Cardiac muscle cell (in vitro differentiated cells and primary cell): ENCODE data around the gene MYPN. TPM values are rescaled to one million over a fixed set of nuclear protein-coding genes. Genes with fewer than 3 reads are reported as not detected.

ENCODE experiments used
- DNase-seq, 2 donors: peaks; one replicate each; pipeline versions ENCODE4 v3.0.0 to v3.0.0-alpha.2; 2010 to 2017; ENCODE audit warnings: low read depth in 1 of 2, low spot score in 1 of 2
- H3K27ac ChIP-seq: fragments of 200-600 bp; sonication (generic); 2 replicates; pipeline ENCODE4 v1.5.1; 2016
- H3K27me3 ChIP-seq: fragments of 200-600 bp; sonication (generic); 2 replicates; pipeline ENCODE4 v1.6.0; 2016; ENCODE audit warnings: control low read depth
- H3K36me3 ChIP-seq: fragments of 200-600 bp; sonication (generic); 2 replicates; pipeline ENCODE4 v1.5.1; 2016; ENCODE audit warnings: control low read depth
- H3K4me1 ChIP-seq: fragments of 200-600 bp; sonication (generic); 2 replicates; pipeline ENCODE4 v1.8.1; 2017; ENCODE audit warnings: low read depth, mild to moderate bottlenecking, mixed run types
- H3K4me3 ChIP-seq: fragments of 200-600 bp; sonication (generic); 2 replicates; pipeline ENCODE4 v1.5.1; 2016; ENCODE audit warnings: mild to moderate bottlenecking
- H3K9me3 ChIP-seq: fragments of 200-600 bp; sonication (generic); 2 replicates; pipeline ENCODE4 v1.5.1; 2017; ENCODE audit warnings: low read depth, mild to moderate bottlenecking, control low read depth
- polyA plus RNA-seq: library from polyadenylated mRNA; unstranded; fragments of >200 nt; fragmentation: Nextera tagmentation; extraction: Ambion mirVana; gene quantifications from 2 replicates; pipeline ENCODE4 v1.2.1, GENCODE V29; 2016
- total RNA-seq: library from RNA; depleted of rRNA; stranded (reverse); fragments of >200 nt; gene quantifications from 2 replicates; pipeline ENCODE4 v1.2.3, GENCODE V29; 2016
- TF ChIP-seq, protein P1 (sequence below): IDR thresholded peaks from 2 replicates; pipeline ENCODE4 v1.5.1; 2012; ENCODE audit warnings: low read depth, mild to moderate bottlenecking, low read length

Gene MYPN
- total and polyA plus RNA-seq, 2 experiments from 2014 or later = 3.9 TPM

DNA sequence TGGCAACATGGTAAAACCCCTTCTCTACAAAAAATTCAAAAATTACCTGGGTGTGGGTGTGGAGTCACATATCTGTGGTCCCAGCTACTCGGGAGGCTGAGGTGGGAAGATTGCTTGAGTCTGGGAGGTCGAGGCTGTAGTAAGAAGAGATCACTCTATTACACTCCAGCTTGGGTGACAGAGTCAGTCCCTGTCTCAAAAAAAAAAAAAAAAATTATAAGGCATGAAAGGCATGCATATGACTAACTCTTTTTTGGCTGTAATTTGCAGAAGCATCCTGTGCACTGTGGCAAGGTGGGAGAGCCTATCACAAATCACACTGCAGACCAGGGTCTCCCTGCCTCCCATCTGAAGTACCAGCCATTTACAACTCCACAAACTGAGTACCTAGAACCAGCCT is 14.1 kb upstream of the MYPN start:
- Histone ChIP-seq H3K27ac (no peak overlapping the region), H3K9me3 (no peaks in the 10 kb centered on the region), H3K27me3 (no peaks in the 10 kb centered on the region), H3K36me3 (no peaks in the 10 kb centered on the region), H3K4me1 (no peaks in the 10 kb centered on the region), H3K4me3 (no peak overlapping the region)
- TF ChIP-seq, protein P1, sequence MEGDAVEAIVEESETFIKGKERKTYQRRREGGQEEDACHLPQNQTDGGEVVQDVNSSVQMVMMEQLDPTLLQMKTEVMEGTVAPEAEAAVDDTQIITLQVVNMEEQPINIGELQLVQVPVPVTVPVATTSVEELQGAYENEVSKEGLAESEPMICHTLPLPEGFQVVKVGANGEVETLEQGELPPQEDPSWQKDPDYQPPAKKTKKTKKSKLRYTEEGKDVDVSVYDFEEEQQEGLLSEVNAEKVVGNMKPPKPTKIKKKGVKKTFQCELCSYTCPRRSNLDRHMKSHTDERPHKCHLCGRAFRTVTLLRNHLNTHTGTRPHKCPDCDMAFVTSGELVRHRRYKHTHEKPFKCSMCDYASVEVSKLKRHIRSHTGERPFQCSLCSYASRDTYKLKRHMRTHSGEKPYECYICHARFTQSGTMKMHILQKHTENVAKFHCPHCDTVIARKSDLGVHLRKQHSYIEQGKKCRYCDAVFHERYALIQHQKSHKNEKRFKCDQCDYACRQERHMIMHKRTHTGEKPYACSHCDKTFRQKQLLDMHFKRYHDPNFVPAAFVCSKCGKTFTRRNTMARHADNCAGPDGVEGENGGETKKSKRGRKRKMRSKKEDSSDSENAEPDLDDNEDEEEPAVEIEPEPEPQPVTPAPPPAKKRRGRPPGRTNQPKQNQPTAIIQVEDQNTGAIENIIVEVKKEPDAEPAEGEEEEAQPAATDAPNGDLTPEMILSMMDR = no peak
- peak in 1 of 2 donors; percentile 37 for DNase-seq

DNA sequence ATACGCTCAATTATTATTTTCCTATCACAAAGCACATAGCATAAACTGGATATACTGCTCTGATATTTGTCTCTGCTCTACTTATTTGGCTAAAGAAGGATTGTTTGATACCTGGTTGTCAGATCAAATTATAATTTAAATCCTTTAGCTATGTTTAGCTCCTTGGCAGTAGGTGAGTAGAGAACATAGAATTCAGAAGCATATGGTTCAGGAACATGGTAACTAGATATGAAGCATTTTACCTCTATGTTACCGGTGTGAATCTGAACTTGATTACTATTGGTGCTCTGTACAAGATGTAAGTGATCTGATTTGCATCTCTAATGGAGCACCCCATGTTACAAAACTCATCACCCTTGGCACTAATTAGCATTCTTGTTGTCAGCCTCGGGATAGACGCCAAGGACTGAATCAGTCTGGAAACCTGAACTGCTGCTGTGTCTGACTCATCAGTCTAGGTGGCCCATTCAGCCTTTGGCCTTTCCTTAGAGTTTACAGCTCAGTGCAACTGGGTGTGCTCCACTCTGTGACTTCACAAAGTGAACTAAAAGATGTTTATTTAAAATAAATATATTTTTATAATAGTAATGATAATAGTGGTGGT is 12.3 kb upstream of the MYPN start:
- H3K4me3 ChIP-seq = no peak overlapping the region
- no peaks in the 10 kb centered on the region for H3K9me3 ChIP-seq
- H3K27me3 ChIP-seq = no peaks in the 10 kb centered on the region
- no peak overlapping the region for H3K27ac ChIP-seq
- no peaks in the 10 kb centered on the region for H3K4me1 ChIP-seq
- TF ChIP-seq, protein P1 = no peak
- H3K36me3 ChIP-seq = no peaks in the 10 kb centered on the region
- peak in 1 of 2 donors; percentile 81 for DNase-seq

DNA sequence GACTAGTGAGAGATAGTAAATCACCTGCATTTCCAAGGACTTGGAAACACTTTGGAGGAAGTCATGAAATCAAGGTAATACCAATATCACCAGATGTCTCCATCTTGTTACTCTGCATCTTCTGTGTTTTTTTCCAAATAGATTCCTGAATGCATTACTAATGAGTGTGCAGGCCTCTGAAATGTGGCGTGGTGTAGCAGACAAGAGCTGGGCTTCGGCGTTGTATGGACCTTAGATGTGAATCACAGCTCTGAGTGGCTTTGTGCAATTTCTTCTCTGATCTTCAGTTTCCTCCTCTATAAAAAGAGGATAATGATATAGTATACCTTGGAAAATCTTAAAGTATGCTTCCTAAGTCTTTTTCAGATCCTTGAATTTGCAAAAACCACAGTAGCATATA is 9.6 kb upstream of the MYPN start:
- no peaks in the 10 kb centered on the region for H3K4me1 ChIP-seq
- H3K36me3 ChIP-seq = no peaks in the 10 kb centered on the region
- H3K4me3 ChIP-seq = no peak overlapping the region
- H3K9me3 ChIP-seq = no peaks in the 10 kb centered on the region
- no peak overlapping the region for H3K27ac ChIP-seq
- no peaks in the 10 kb centered on the region for H3K27me3 ChIP-seq
- TF ChIP-seq, protein P1 = no peak
- DNase-seq = peak in 1 of 2 donors; percentile 34

DNA sequence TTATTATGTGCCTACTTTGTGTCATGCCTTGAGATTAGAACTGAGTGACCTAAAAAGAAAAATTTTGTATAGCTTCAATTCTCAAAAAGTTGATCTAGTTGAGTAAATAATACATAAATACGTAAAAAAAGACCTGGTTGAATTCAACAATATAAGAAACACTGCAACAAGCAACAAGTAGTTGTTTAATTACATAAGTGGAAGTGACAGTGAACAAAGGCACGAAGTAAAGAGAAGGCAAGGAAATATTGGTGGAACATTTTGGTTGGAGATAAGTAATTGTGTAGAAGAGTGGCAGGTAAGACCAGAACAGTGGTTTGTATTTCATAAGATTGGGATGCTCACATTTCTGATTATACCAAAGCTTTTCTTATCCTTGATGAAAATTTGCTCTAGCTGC is 8.2 kb upstream of the MYPN start:
- H3K27me3 ChIP-seq = no peaks in the 10 kb centered on the region
- H3K4me3 ChIP-seq = no peak overlapping the region
- no peak overlapping the region for H3K27ac ChIP-seq

DNA sequence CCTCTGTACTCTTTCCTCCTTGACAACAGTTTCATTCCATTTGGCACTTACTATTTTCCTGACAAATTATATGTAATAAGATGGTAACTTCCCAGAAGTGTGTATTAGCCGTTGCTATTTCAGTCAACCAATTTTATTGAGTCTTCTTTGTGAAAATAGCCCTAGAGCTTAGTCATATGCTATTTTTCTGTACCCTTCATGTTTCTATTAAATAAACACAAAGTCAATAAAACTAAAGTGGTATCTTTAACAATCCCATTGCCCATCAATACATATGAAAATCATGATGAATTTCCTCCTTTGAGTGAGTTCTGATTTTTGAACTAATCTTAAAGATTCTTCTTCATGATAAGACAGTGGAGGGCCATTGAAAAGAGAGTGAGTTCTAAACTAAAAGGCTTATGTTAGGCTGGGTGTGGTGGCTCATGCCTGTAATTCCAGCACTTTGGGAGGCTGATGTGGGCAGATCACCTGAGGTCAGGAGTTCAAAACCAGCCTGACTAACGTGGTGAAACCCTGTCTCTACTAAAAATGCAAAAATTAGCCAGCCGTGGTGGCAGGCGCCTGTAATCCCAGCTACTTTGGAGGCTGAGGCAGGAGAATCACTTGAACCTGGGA is 5.9 kb upstream of the MYPN start:
- TF ChIP-seq, protein P1 = no peak
- no peaks in the 10 kb centered on the region for H3K9me3 ChIP-seq
- no peaks in the 10 kb centered on the region for H3K27me3 ChIP-seq
- no peak overlapping the region for H3K4me3 ChIP-seq
- DNase-seq = no peak
- no peaks in the 10 kb centered on the region for H3K4me1 ChIP-seq
- no peak overlapping the region for H3K27ac ChIP-seq
- no peaks in the 10 kb centered on the region for H3K36me3 ChIP-seq

More for the DNA sequence above, 8.2 kb upstream of the MYPN start:
- no peak for DNase-seq
- Histone ChIP-seq H3K9me3 (no peaks in the 10 kb centered on the region), H3K4me1 (no peaks in the 10 kb centered on the region), H3K36me3 (no peaks in the 10 kb centered on the region)
- TF ChIP-seq, protein P1 = no peak
